ENCODE data around the gene PTPRH.
"Not testable (repeated sequence)": the region's sequence is repeated elsewhere in the genome, so short reads cannot be mapped to it uniquely, and the experiment has no call there.

PTPRH gene

GRCh38 chr19:55172741-55173140 is 36.6 kb downstream of the PTPRH start:
- peaks cover 7% of the 10 kb centered on the region for H3K4me1 Mint-ChIP-seq
- H3K27me3 Mint-ChIP-seq (ENCODE audit: low read depth), result peaks cover 93% of the 10 kb centered on the region
- peaks cover 5% of the 10 kb centered on the region for H3K9me3 Mint-ChIP-seq
- no peaks in the 10 kb centered on the region for H3K36me3 Mint-ChIP-seq (ENCODE audit: low read depth)
- H3K27ac Mint-ChIP-seq, result no peak overlapping the region
- TF ChIP-seq CTCF (IDR thresholded peaks at IDR 0.05; ENCODE audit: unreplicated experiment in 3 of 3), result no peak
- peak overlapping the region; percentile 66 to 80 (median 68) for H3K4me3 Mint-ChIP-seq

GRCh38 chr19:55172318-55172717 is 37.0 kb downstream of the PTPRH start:
- H3K9me3 Mint-ChIP-seq; H3K4me1 Mint-ChIP-seq; H3K36me3 Mint-ChIP-seq (ENCODE audit: low read depth); H3K27ac Mint-ChIP-seq: not testable (repeated sequence)
- Mint-ChIP-seq H3K4me3 (peak overlapping the region; percentile 66 to 80 (median 68)), H3K27me3 (ENCODE audit: low read depth) (peaks cover 93% of the 10 kb centered on the region)

- H3K4me1 Mint-ChIP-seq, result peaks cover 7% of the 10 kb centered on the region
- H3K27me3 Mint-ChIP-seq (ENCODE audit: low read depth), result peaks cover 93% of the 10 kb centered on the region
- TF ChIP-seq CTCF (IDR thresholded peaks at IDR 0.05; ENCODE audit: unreplicated experiment in 3 of 3), result no peak
- no peak overlapping the region for H3K27ac Mint-ChIP-seq
- peaks cover 3% of the 10 kb centered on the region for H3K9me3 Mint-ChIP-seq
- H3K4me3 Mint-ChIP-seq, result peak overlapping the region; percentile 11 to 80 (median 48)
- H3K36me3 Mint-ChIP-seq (ENCODE audit: low read depth), result no peaks in the 10 kb centered on the region
Measured at GRCh38 chr19:55171440-55171839, 37.9 kb downstream of the PTPRH start.

- peak overlapping the region; percentile 3 to 56 (median 40) for H3K4me3 Mint-ChIP-seq
Measured at GRCh38 chr19:55169136-55169535, 40.2 kb downstream of the PTPRH start.

GRCh38 chr19:55166530-55167268 is 42.6 kb downstream of the PTPRH start, which contains the start of gene DNAAF3:
TSS of gene DNAAF3 (minus strand) at chr19:55166613. CDS start at chr19:55166413, 200 bp downstream.
- H3K27ac Mint-ChIP-seq, result peak within 1 kb of the TSS; percentile 91 to 95 (median 95)
- H3K36me3 Mint-ChIP-seq (ENCODE audit: low read depth), result no peaks in the 10 kb centered on the region
- TF ChIP-seq CTCF (IDR thresholded peaks at IDR 0.05; ENCODE audit: unreplicated experiment in 3 of 3), result no peak

More at GRCh38 chr19:55169136-55169535, 40.2 kb downstream of the PTPRH start:
- Mint-ChIP-seq H3K36me3 (ENCODE audit: low read depth) (no peaks in the 10 kb centered on the region), H3K27ac (no peak overlapping the region), H3K27me3 (ENCODE audit: low read depth) (peaks cover 85% of the 10 kb centered on the region), H3K4me1 (peaks cover 7% of the 10 kb centered on the region), H3K9me3 (peaks cover 3% of the 10 kb centered on the region)
- no peak for TF ChIP-seq CTCF (IDR thresholded peaks at IDR 0.05; ENCODE audit: unreplicated experiment in 3 of 3)

GRCh38 chr19:55165952-55166529 is 43.3 kb downstream of the PTPRH start:
- peak overlapping the region; percentile 87 to 93 (median 92) for H3K4me3 Mint-ChIP-seq
- H3K27ac Mint-ChIP-seq, result peak overlapping the region; percentile 91 to 95 (median 95)
- no peaks in the 10 kb centered on the region for H3K4me1 Mint-ChIP-seq
- TF ChIP-seq CTCF (IDR thresholded peaks at IDR 0.05; ENCODE audit: unreplicated experiment in 3 of 3), result peak; percentile 60 to 81 (median 74)
- H3K27me3 Mint-ChIP-seq (ENCODE audit: low read depth), result peaks cover 54% of the 10 kb centered on the region
- H3K36me3 Mint-ChIP-seq (ENCODE audit: low read depth), result no peaks in the 10 kb centered on the region
- no peaks in the 10 kb centered on the region for H3K9me3 Mint-ChIP-seq

More at GRCh38 chr19:55166530-55167268, 42.6 kb downstream of the PTPRH start, which contains the start of gene DNAAF3:
- H3K4me1 Mint-ChIP-seq, result no peaks in the 10 kb centered on the region
- peaks cover 61% of the 10 kb centered on the region for H3K27me3 Mint-ChIP-seq (ENCODE audit: low read depth)
- peak within 1 kb of the TSS; percentile 87 to 93 (median 92) for H3K4me3 Mint-ChIP-seq
- H3K9me3 Mint-ChIP-seq, result peaks cover 3% of the 10 kb centered on the region

Data from nephron (organoid).